HG02973 (cell line): ENCODE results near the gene RGS5.

Source experiments
- ATAC-seq: cut with Tn5 transposase; IDR thresholded peaks from one replicate; pipeline ENCODE4 v1.9.1; 2021; ENCODE audit warnings: moderate library complexity; ENCODE audit not compliant: unreplicated experiment

Gene RGS5

DNA sequence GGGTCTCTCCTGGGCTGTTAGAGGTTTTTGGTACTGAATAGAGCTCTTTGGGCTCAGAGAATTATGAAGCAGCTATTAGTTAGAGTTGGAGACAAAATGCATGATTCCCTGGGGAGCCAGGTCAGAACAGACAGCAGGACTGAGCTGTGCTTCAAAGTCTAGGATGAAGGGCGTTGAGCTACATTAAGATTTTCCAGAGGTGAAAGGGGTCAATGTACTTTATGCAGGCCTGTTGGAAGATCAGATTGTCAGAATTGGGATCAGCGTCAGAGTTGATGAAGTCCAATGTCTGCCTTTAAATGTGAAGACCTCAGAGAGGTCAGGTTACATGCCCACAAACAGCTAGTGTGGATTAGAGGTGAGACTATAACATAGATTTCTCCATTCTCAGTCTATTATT lies 53.8 kb downstream of the RGS5 start:
- no peak for ATAC-seq

DNA sequence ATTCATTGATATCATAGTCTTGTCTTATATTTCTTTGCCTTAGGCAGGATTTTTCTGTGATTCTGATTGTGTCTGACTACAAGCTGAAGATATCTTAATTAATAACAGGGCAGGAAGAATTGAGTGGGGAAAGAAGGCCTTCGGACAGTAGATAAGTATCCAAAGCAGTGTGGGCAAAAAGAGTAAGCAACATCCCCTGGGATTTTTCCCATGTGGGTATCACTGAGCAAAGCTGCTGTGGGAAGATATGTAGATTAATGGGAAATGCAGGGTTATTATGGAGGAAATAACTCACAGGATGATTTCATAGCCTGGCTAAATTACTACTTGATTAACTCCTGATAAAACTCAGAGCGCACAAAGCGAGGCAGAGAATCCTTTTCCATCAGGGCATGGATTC lies 55.7 kb downstream of the RGS5 start:
- ATAC-seq, result no peak

- ATAC-seq, result no peak
These were observed 57.3 kb downstream of the RGS5 start for GRCh38 chr1:163145435-163145834.

GRCh38 chr1:163144418-163144817 lies 58.3 kb downstream of the RGS5 start:
- ATAC-seq, result no peak

GRCh38 chr1:163142152-163142551 lies 60.6 kb downstream of the RGS5 start:
- ATAC-seq, result no peak

DNA sequence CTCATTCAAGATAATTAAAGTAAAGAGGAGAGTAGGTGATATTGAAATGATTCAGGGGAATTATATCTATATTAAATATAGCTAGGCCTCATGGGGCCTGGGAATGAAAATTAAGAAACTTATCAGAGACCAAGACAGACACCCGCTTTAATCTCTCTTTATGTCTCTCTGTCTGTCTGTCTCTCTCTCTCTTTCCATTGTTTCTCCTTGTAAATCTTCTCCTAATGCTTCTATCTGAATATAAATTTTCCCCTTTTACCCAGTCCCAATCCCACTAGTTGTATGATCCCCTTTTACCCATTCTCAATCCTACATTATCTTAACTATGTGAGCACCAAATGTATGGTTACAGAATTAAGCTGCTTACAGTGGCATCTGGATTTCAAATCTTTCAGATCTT lies 61.2 kb downstream of the RGS5 start:
- ATAC-seq, result no peak

DNA sequence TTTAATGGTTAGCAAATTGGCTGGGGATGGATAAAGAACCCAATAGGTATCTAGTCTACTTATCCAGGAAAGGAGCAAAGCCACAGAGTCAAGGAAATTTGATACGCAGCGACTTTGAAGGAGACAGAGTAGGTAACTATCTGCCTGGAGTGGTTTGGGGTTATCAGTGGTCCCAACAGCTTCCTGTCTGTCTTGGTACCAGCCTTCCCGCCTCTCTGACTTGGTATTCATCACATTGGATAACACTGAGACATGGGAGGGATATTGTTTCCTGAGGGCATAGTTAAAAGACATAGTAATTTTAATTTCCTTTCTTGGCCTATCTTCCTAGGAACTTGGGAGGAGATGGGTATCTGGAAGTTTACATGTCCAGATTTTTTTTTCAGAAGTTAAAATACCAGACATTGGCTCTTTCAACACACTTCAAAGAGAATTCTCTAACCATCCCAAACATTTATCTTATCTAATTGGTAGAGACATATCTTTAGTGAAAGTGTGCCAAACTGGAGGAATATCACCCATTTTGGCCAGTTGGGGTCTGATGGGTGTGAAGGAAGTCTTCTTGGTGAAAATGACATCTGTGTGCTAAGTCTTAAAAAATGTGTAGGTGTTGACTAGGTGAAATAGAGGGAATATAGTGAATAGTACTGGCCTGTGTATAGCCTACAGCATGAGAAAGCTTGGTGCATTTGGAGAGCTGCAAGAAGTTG lies 65.0 kb downstream of the RGS5 start:
- ATAC-seq, result no peak

DNA sequence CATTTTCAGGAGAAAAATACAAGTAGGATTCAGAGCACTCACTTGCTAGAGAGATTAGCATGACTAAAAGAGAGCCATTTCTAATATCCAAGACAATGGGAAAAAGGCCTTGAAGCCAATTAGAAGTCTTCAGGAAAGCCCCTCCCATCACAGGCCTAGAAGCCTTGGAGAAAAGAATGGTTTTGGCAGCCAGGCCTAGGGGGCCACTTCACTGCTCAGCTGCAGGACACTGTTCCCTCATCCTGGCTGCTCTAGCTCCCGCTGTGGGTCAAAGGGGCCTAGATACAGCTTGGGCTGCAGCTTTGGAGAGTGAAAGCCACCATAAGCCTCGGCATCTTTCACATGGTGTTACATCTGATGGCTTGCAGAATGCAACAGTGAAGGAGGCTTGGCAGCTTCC lies 70.7 kb downstream of the RGS5 start:
- no peak for ATAC-seq

- no peak for ATAC-seq
These were observed 72.4 kb downstream of the RGS5 start for GRCh38 chr1:163130225-163130856.

GRCh38 chr1:163128282-163128681 lies 74.4 kb downstream of the RGS5 start:
- no peak for ATAC-seq

DNA sequence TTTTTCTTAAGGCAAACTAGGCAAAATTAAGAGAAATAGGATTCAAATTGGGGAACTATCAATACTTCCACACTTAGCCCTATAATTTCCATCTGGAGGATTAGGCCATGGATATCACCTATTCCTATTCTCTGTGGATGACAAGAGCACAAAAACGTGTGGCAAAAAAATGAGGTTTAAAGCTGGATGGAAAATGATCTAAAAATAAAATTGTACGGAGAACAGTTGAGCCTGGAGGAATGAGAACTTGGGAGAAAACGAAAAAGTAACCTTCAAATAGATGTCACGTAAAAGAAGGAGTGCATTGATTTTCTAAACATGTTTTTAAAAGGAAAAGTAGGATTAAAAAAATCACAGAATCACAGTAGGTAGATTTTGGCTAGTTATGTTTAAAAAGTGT lies 77.9 kb downstream of the RGS5 start:
- ATAC-seq, result no peak

DNA sequence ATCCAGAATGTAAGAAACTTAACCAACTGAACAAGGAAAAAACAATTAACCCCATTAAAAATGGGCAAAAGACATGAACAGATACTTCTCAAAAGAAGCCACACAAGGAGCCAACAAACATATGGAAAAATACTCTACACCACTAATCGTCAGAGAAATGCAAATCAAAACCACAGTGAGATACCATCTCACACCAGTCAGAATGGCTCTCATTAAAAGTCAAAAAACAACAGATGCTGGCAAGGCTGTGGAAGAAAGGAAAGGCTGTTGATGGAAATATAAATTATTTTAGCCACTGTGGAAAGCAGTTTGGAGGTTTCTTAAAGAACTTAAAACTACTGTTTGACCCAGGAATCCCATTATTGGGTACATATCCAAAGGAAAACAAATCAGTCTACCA lies 82.3 kb downstream of the RGS5 start:
- no peak for ATAC-seq

GRCh38 chr1:163119707-163120106 lies 83.0 kb downstream of the RGS5 start:
- ATAC-seq, result no peak

DNA sequence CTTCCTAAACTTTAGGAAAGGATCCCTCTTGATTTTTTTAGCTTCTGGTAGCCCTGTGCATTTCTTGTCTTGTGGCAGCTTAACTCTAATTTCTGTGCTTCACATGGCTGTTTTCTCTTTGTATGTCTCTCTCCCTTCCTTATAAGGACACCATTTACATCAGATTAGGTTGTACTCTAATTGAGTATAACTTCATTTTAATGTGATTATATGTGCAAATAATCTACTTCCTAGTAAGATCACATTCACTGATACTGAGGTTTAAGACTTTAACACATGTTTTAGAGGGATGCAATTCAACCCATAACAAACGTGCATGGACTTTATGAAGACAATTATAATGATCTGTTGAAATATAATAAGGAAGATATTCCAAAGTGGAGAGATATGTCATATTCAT lies 86.8 kb downstream of the RGS5 start:
- ATAC-seq, result no peak

DNA sequence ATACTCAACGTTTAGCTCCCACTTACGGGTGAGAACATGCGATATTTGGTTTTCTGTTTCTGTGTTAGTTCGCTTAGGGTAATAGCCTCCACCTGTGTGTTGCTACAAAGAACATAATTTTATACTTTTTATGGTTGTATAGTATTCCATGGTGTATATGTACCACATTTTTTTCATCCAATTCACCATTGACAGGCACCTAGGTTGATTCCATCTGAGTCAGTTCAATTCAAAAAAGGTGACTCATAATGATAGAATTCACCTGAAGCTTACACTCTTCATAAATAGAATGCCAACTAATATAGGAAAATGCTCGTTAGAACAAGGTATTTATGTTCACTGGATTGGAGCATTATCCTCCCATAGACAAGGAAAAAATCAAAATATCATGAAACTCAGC lies 95.1 kb downstream of the RGS5 start:
- ATAC-seq, result no peak

DNA sequence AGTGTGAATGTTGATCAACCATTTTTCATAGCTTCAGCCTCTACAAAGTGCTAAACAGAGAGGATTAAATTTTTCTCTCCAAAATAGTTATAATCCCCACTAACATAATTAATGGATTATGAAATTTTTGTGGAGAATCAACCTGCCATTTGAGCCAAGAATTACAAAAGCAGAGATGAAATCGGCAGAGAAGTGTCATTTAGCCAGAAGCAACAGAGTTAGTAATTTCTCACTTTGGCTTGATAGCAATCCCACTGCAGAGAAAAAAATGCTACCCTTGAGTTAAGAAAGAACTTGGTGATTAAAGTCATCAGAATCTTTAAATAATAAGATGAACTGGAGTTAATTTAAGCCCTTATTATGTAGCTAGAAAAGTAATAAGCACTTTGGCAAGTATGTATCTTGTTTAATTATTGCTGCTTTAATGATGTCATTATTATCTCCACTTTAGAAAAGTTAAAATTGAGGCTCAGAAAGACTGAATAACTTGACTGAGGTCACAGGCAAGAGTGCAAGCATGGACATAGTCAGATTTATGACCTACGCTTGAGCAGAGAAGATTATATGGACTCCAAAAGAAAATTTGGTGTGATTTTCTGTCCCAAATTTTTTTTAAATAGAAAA lies 96.2 kb downstream of the RGS5 start:
- no peak for ATAC-seq

- no peak for ATAC-seq
These were observed 98.2 kb downstream of the RGS5 start for GRCh38 chr1:163104385-163105099.

GRCh38 chr1:163102590-163102989 lies 100.1 kb downstream of the RGS5 start:
- no peak for ATAC-seq

GRCh38 chr1:163095213-163095612 lies 107.5 kb downstream of the RGS5 start:
- no peak for ATAC-seq

DNA sequence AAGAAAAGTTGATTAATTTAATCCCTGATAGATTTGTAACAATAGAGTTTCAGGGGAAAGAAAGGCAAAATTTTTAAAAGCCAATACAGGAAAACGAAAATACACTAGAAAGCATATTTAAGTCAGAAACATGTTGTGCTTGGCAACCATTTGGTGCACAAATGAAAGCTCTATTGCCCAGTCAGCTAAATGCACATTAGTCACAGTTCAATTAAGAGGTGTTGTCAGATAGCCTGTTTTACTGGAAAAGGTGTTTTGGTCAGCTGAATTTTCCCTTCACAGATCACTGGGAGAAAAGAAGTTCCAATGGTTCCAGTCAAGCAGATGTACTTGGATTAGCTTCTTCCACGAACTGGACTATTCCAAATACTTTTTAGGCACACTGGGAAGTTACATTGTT lies 108.1 kb downstream of the RGS5 start:
- ATAC-seq, result no peak

- ATAC-seq, result no peak
These were observed 108.5 kb downstream of the RGS5 start for GRCh38 chr1:163094182-163094581.

DNA sequence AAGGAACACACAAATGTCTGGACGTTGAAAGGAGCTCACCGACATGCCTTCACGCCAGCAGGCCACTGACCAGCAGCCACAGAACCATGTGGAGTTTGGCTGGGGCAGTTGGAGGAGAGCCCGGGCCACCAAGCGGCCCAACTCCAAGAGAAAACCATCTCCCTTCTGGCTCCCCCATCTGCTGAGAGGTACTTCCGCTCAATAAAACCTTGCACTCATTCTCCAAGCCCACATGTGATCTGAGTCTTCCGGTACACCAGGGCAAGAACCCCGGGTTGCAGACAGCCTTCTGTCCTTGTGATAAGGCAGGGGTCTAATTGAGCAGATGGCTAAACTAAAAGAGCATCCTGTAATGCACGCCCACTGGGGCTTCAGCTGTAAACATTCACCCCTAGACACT lies 109.1 kb downstream of the RGS5 start:
- ATAC-seq, result no peak
